ENCODE results near the gene TTN.

- no peak for TF ChIP-seq CTCF (IDR thresholded peaks at IDR 0.05)
- TF ChIP-seq POLR2A (IDR thresholded peaks at IDR 0.05): no peak
These were observed 271.2 kb downstream of the TTN start for GRCh38 chr2:178536037-178536436.

All from suprapubic skin (tissue), 3 donors.